Sigmoid colon (tissue), 4 donors: Measurements from ENCODE around the gene RBCK1.

Experiments
- CTCF ChIP-seq, 4 experiments: fragments of 450-650 bp in 3 of 4; fragments of 200-600 bp in 1 of 4; IDR thresholded peaks; one replicate each; pipeline ENCODE4 v1.5.1; 2016 to 2019; ENCODE audit warnings: antibody characterized with exemption in 4 of 4, mild to moderate bottlenecking in 3 of 4, moderate library complexity in 2 of 4
- POLR2A ChIP-seq, 2 donors: fragments of 450-650 bp; IDR thresholded peaks; one replicate each; pipeline ENCODE4 v1.6.1; 2016; ENCODE audit warnings: antibody characterized with exemption in 2 of 2, mild to moderate bottlenecking in 2 of 2, moderate library complexity in 2 of 2
- POLR2AphosphoS5 ChIP-seq, 4 donors: sonication (generic); formaldehyde crosslinking; IDR thresholded peaks; one replicate each; pipeline ENCODE4 v1.6.1; 2017; ENCODE audit warnings: antibody characterized with exemption in 4 of 4

DNA sequence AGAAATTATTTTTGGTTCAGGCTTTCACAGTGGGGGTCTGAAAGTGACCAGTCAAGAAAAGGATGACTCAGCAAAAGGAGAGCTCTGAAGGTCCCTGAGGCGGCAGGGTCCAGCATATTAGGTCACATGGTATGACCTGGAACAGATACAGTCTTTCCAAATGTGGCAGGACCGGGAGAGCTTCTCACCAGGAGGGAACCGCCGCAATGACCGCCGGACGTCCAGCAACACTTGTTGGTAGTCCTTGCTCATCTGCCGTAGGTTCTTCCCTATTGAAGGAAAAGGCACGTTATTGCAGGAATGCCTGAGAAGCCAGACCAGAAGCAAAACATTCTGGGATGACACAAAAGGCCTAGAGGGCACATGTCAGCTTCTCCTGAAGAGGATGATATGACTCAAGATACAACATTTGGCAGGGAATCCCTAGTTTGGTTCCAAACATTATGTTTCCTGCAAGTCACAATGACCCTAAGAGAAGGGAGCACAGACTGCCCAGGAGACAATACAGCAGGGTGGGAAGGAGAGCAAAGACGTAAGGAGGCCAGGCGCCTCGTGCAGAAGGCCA lies 36.8 kb downstream of the RBCK1 start:
- no peak for TF ChIP-seq CTCF (IDR thresholded peaks at IDR 0.05)
- TF ChIP-seq POLR2A (IDR thresholded peaks at IDR 0.05): no peak
- TF ChIP-seq POLR2AphosphoS5 (IDR thresholded peaks at IDR 0.05): no peak
